Subcutaneous abdominal adipose tissue (tissue), 5 donors: Measurements from ENCODE around the gene PSAPL1.

ENCODE experiments used
- H3K27ac ChIP-seq: one replicate; pipeline ENCODE4 v1.7.0; 2013; ENCODE audit warnings: low read depth, mild to moderate bottlenecking, inconsistent platforms, low read length, moderate library complexity
- H3K27me3 ChIP-seq, 5 donors: one replicate each; pipeline ENCODE4 v1.7.0; 2013; ENCODE audit warnings: low read length in 5 of 5, inconsistent platforms in 1 of 5; ENCODE audit not compliant: control insufficient read depth in 5 of 5, insufficient read depth in 4 of 5
- H3K36me3 ChIP-seq, 5 donors: one replicate each; pipeline ENCODE4 v1.7.0; 2013; ENCODE audit warnings: low read length in 5 of 5; ENCODE audit not compliant: control insufficient read depth in 5 of 5, insufficient read depth in 5 of 5
- H3K4me1 ChIP-seq, 5 donors: one replicate each; pipeline ENCODE4 v1.7.0; 2013; ENCODE audit warnings: low read length in 5 of 5, mild to moderate bottlenecking in 3 of 5, moderate library complexity in 1 of 5; ENCODE audit not compliant: control insufficient read depth in 5 of 5, insufficient read depth in 5 of 5
- H3K4me3 ChIP-seq, 5 donors: one replicate each; pipeline ENCODE4 v1.7.0; 2013; ENCODE audit warnings: low read length in 5 of 5, low read depth in 1 of 5
- H3K9ac ChIP-seq, 5 donors: one replicate each; pipeline ENCODE4 v1.7.0; 2013; ENCODE audit warnings: low read length in 5 of 5, mild to moderate bottlenecking in 4 of 5, moderate library complexity in 3 of 5
- H3K9me3 ChIP-seq, 5 donors: one replicate each; pipeline ENCODE4 v1.7.0; 2013; ENCODE audit warnings: low read length in 5 of 5; ENCODE audit not compliant: control insufficient read depth in 5 of 5
- donor health status: healthy.
- donor health status: healthy.
- donor health status: healthy.
- donor health status: healthy.
- donor health status: healthy.

Gene PSAPL1

GRCh38 chr4:7434766-7435150, at the start of gene PSAPL1:
Gene PSAPL1 (minus strand): TSS chr4:7434930. CDS start chr4:7434879, 51 bp downstream.
- Histone ChIP-seq H3K27me3 (peaks cover 0 to 6% (median 0%) of the 10 kb centered on the region in 5 donors), H3K9me3 (peaks cover 0 to 11% (median 4%) of the 10 kb centered on the region in 5 donors), H3K4me1 (no peaks in the 10 kb centered on the region), H3K27ac (no peak within 1 kb of the TSS), H3K4me3 (no peak within 1 kb of the TSS), H3K36me3 (no peaks in the 10 kb centered on the region), H3K9ac (no peak within 1 kb of the TSS)

DNA sequence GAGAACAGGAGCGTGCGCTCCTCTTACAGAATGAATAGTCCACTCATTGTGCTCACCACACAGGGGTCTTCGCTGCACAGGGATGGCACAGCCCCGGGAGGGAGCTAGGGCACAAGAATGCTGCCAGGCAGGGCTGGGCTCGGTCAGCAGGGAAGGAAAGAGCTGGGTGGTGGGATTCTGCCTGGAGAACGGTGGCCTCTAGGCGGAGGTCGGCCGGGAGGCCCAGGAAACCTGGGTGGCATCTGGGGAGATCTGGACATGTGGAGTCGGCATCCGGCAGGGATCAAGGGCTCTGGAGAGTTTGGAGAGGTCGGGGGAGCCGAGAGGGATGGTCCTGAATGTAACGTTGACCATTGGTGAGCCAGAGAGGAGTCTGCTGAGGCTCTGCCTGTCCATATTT, 46.5 kb upstream of the PSAPL1 start:
- H3K4me3 ChIP-seq: no peak overlapping the region
- H3K9ac ChIP-seq: no peak overlapping the region

GRCh38 chr4:7480423-7480822, 45.7 kb upstream of the PSAPL1 start:
- Histone ChIP-seq H3K36me3 (no peaks in the 10 kb centered on the region), H3K27me3 (peaks cover 0 to 3% (median 0%) of the 10 kb centered on the region in 5 donors), H3K9ac (no peak overlapping the region), H3K27ac (no peak overlapping the region), H3K4me3 (no peak overlapping the region), H3K4me1 (no peaks in the 10 kb centered on the region), H3K9me3 (no peaks in the 10 kb centered on the region)

More for the DNA sequence above, 46.5 kb upstream of the PSAPL1 start:
- Histone ChIP-seq H3K4me1 (no peaks in the 10 kb centered on the region), H3K27me3 (peaks cover 0 to 11% (median 0%) of the 10 kb centered on the region in 5 donors), H3K36me3 (no peaks in the 10 kb centered on the region), H3K9me3 (no peaks in the 10 kb centered on the region), H3K27ac (no peak overlapping the region)

DNA sequence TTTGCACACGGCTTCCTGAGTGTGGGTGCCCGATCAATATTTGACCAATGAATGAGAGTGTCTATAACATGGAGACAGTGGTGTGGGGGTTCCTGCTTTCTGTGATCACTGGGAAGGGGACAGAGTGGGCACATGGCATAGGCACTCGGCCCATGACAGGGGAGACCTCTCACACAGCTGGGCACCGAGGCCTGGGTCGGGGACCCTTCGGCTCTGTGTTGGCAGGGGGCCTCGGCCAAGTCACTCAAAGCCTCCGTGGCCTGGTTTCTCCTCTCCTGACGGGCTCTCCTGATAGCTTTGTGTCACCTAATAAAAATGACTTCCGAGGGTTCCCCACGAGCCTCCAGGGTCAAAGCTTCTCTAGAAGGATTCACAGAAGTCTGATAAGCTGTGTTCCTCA, 43.9 kb upstream of the PSAPL1 start:
- H3K36me3 ChIP-seq: no peaks in the 10 kb centered on the region
- no peak overlapping the region for H3K27ac ChIP-seq
- H3K4me3 ChIP-seq: no peak overlapping the region
- H3K9ac ChIP-seq: no peak overlapping the region
- peaks cover 0 to 3% (median 0%) of the 10 kb centered on the region in 5 donors for H3K27me3 ChIP-seq
- H3K4me1 ChIP-seq: no peaks in the 10 kb centered on the region
- no peaks in the 10 kb centered on the region for H3K9me3 ChIP-seq

GRCh38 chr4:7477695-7478094, 43.0 kb upstream of the PSAPL1 start:
- Histone ChIP-seq H3K36me3 (no peaks in the 10 kb centered on the region), H3K27ac (no peak overlapping the region)

DNA sequence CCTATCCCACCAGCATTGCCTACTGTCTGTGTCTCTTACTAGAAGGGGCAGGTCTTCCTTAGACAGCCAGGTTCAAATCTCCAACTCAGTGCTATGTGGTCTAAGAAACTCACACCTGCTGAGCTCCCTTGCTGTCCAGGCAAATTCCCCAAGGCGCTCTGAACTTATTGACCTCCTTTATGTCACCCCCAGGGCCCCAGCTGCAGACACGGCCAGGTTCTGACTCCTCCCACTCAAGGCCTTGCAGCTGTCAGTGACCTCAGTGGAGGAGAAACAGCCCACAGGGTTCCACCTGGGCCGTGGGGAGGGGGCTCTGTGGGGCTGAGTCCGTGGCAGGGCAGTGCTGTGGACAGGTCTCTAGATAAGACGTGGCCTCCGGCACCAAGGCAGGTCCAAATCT, 42.1 kb upstream of the PSAPL1 start:
- H3K9me3 ChIP-seq: no peaks in the 10 kb centered on the region
- H3K27me3 ChIP-seq: peaks cover 0 to 9% (median 6%) of the 10 kb centered on the region in 5 donors
- H3K4me1 ChIP-seq: no peaks in the 10 kb centered on the region
- H3K4me3 ChIP-seq: no peak overlapping the region
- no peaks in the 10 kb centered on the region for H3K36me3 ChIP-seq
- no peak overlapping the region for H3K27ac ChIP-seq
- no peak overlapping the region for H3K9ac ChIP-seq

More at GRCh38 chr4:7477695-7478094, 43.0 kb upstream of the PSAPL1 start:
- Histone ChIP-seq H3K9ac (no peak overlapping the region), H3K4me3 (no peak overlapping the region), H3K27me3 (peaks cover 0 to 3% (median 0%) of the 10 kb centered on the region in 5 donors), H3K4me1 (no peaks in the 10 kb centered on the region), H3K9me3 (no peaks in the 10 kb centered on the region)

DNA sequence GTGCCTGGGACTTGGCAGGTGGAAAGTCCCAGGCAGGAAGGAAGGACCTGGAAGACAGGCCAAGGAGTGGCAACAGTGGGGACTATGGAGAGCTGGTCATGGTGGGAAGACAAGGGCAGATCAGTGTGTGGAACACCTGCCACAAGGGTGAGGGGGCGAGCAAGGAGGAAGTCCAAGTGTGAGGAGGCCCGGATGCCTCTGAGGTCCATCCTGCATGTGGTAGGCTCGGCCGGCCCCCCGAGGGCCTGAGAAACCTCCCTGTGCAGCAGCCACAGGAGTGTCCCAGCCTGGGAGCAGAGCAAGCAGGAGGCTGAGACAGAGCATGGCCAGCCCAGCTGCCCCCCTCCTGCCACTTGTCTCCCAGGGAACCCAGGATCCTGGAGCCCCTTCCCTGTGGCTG, 40.5 kb upstream of the PSAPL1 start:
- H3K36me3 ChIP-seq: no peaks in the 10 kb centered on the region
- H3K4me3 ChIP-seq: no peak overlapping the region
- H3K4me1 ChIP-seq: no peaks in the 10 kb centered on the region
- no peaks in the 10 kb centered on the region for H3K9me3 ChIP-seq
- no peak overlapping the region for H3K9ac ChIP-seq
- peaks cover 0 to 15% (median 8%) of the 10 kb centered on the region in 5 donors for H3K27me3 ChIP-seq
- H3K27ac ChIP-seq: no peak overlapping the region

DNA sequence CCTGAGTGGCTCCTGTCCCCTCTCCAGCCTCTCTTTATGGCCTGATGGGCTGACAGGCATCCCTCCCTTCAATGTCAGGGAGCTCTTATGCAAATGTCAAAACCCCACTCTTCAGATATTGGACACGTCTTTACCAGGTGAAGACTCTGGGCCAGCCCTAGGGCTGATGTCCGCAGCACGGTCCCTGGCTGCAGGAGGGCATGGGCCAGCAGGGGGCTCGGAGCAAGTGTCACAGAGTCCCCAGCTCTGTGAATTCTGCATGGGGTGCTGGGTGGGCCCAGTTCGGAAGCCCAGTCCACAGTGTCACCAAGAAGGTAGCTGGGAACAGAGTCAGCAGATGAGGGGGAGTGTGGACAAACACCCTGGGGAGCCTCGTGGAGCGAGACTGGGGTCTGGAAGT, 39.6 kb upstream of the PSAPL1 start:
- H3K36me3 ChIP-seq: no peaks in the 10 kb centered on the region
- H3K27ac ChIP-seq: no peak overlapping the region
- no peaks in the 10 kb centered on the region for H3K4me1 ChIP-seq
- H3K4me3 ChIP-seq: no peak overlapping the region
- no peaks in the 10 kb centered on the region for H3K9me3 ChIP-seq
- H3K9ac ChIP-seq: no peak overlapping the region
- H3K27me3 ChIP-seq: peaks cover 0 to 12% (median 8%) of the 10 kb centered on the region in 5 donors

GRCh38 chr4:7473081-7473480, 38.4 kb upstream of the PSAPL1 start:
- Histone ChIP-seq H3K9me3 (no peaks in the 10 kb centered on the region), H3K4me1 (no peaks in the 10 kb centered on the region), H3K27ac (no peak overlapping the region), H3K27me3 (peaks cover 0 to 12% (median 8%) of the 10 kb centered on the region in 5 donors), H3K9ac (no peak overlapping the region), H3K36me3 (no peaks in the 10 kb centered on the region), H3K4me3 (no peak overlapping the region)

DNA sequence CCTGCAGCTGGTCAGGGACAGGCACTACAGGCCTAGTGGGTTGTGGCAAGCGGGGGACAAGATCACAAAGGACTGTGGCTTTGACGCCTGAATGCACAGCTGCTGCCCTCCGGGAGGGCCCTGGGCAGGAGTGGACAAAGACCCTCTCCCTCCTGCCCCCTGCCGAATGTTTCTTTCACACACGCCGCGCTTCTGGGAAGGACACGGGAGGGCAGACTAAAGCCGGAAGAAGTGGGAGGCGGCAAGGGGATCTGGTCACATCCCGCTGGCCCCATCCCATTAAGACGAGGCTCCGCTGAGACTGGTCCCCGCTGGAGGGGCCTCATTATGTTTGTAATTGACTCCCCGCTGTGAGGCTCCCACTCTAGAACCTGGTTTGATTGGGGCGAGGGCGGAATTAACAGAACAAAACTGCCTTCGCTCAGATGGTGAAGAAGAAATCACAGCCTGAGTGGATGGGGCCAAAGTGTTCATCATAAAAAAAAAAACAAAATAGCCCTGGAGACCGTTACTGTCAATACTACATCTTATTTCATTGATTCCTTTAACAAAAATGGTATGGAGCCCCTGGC, 37.8 kb upstream of the PSAPL1 start:
- Histone ChIP-seq H3K4me1 (no peaks in the 10 kb centered on the region), H3K36me3 (no peaks in the 10 kb centered on the region), H3K9ac (no peak overlapping the region), H3K4me3 (no peak overlapping the region), H3K27ac (no peak overlapping the region), H3K9me3 (no peaks in the 10 kb centered on the region), H3K27me3 (peaks cover 0 to 12% (median 8%) of the 10 kb centered on the region in 5 donors)
